Fibroblast of lung (primary cell): ENCODE results near the gene DPM2. TPM values are rescaled to one million over a fixed set of nuclear protein-coding genes. Genes with fewer than 3 reads are reported as not detected.
A peak's percentile ranks its signal among the peaks of the same experiment; 100 is the strongest.

Experiments
- DNase-seq, 2 donors: peaks; one replicate each; pipeline versions ENCODE4 v3.0.0 to v3.0.0-alpha.2; 2010; ENCODE audit warnings: low read depth in 2 of 2
- H2AFZ ChIP-seq: 2 replicates; pipeline ENCODE4 v1.5.1; 2012; ENCODE audit warnings: low read length, control low read depth, inconsistent platforms
- H3K27ac ChIP-seq: 2 replicates; pipeline ENCODE4 v1.5.1; 2011; ENCODE audit warnings: low read length, control low read depth; ENCODE audit not compliant: insufficient read depth
- H3K27me3 ChIP-seq: 2 replicates; pipeline ENCODE4 v1.5.1; 2011; ENCODE audit warnings: mild to moderate bottlenecking, low read length; ENCODE audit not compliant: control insufficient read depth, insufficient read depth
- H3K36me3 ChIP-seq: 2 replicates; pipeline ENCODE4 v1.5.1; 2011; ENCODE audit warnings: low read length; ENCODE audit not compliant: control insufficient read depth, insufficient read depth
- H3K4me1 ChIP-seq: 2 replicates; pipeline ENCODE4 v1.5.1; 2011; ENCODE audit warnings: low read length; ENCODE audit not compliant: control insufficient read depth, insufficient read depth; ENCODE audit errors: extremely low read depth
- H3K4me2 ChIP-seq: 2 replicates; pipeline ENCODE4 v1.5.1; 2011; ENCODE audit warnings: low read length, control low read depth; ENCODE audit not compliant: insufficient read depth; ENCODE audit errors: extremely low read depth
- H3K4me3 ChIP-seq, 4 experiments: fragments of 200-600 bp in 1 of 4; sonication (generic) in 1 of 4; replicated peaks in 1 of 4; 2 replicates each; pipeline ENCODE4 v1.5.1; 2011 to 2016; ENCODE audit warnings: low read length in 4 of 4, low read depth in 3 of 4, mild to moderate bottlenecking in 3 of 4, control low read depth in 2 of 4, inconsistent platforms in 1 of 4, mixed read lengths in 1 of 4; ENCODE audit not compliant: insufficient read depth in 1 of 4; ENCODE audit errors: control extremely low read depth in 1 of 4
- H3K79me2 ChIP-seq: 2 replicates; pipeline ENCODE4 v1.5.1; 2012; ENCODE audit warnings: mild to moderate bottlenecking, low read length, inconsistent platforms; ENCODE audit not compliant: control insufficient read depth, insufficient read depth
- H3K9ac ChIP-seq: 2 replicates; pipeline ENCODE4 v1.5.1; 2011; ENCODE audit warnings: mild to moderate bottlenecking, low read length, control low read depth; ENCODE audit not compliant: insufficient read depth
- H3K9me3 ChIP-seq: 2 replicates; pipeline ENCODE4 v1.5.1; 2012; ENCODE audit warnings: low read depth, low read length; ENCODE audit not compliant: control insufficient read depth, insufficient read depth
- H4K20me1 ChIP-seq: 2 replicates; pipeline ENCODE4 v1.5.1; 2011; ENCODE audit warnings: low read length; ENCODE audit not compliant: control insufficient read depth, insufficient read depth; ENCODE audit errors: extremely low read depth
- CTCF ChIP-seq, 2 donors: IDR thresholded peaks in 1 of 2; conservative IDR thresholded peaks in 1 of 2; 1 replicate in 1 of 2; 2 replicates in 1 of 2; pipeline ENCODE4 v1.5.1; 2011 to 2012; ENCODE audit warnings: low read length in 2 of 2, control low read depth in 1 of 2, inconsistent platforms in 1 of 2, low read depth in 1 of 2, mild to moderate bottlenecking in 1 of 2
- EZH2 ChIP-seq: IDR thresholded peaks from 2 replicates; pipeline ENCODE4 v1.5.1; 2012; ENCODE audit warnings: low read length, control low read depth, mild to moderate bottlenecking; ENCODE audit errors: missing control alignments
- polyA plus RNA-seq, 2 donors: library from polyadenylated mRNA; depleted of rRNA in 1 of 2; stranded (reverse) in 1 of 2; unstranded in 1 of 2; fragments of >200 nt; gene quantifications; 2 replicates each; pipeline ENCODE4 v1.2.1, GENCODE V29; 2011 to 2012; ENCODE audit warnings: missing spikeins in 1 of 2
- total RNA-seq: library from RNA; depleted of rRNA; stranded (reverse); fragments of >200 nt; gene quantifications from 2 replicates; pipeline ENCODE4 v1.2.1, GENCODE V29; 2014

The DPM2 gene
- total and polyA plus RNA-seq, 2 donors (not counting 1 experiment from before 2014, with no cell fraction given), result 11.7 to 24.1 TPM

GRCh38 chr9:127955294-127956015, 17.8 kb upstream of the DPM2 start:
- Histone ChIP-seq H2AFZ (no peak overlapping the region), H3K79me2 (peaks cover 3% of the 10 kb centered on the region), H3K27ac (no peak overlapping the region), H4K20me1 (no peaks in the 10 kb centered on the region), H3K4me3 (no peak overlapping the region), H3K9me3 (no peaks in the 10 kb centered on the region), H3K4me2 (no peak overlapping the region), H3K4me1 (peaks cover 2% of the 10 kb centered on the region), H3K9ac (no peak overlapping the region), H3K36me3 (no peaks in the 10 kb centered on the region), H3K27me3 (no peaks in the 10 kb centered on the region)
- DNase-seq, result peak in 1 of 2 donors; percentile 41
- TF ChIP-seq EZH2 (no peak), CTCF (conservative IDR thresholded peaks at IDR 0.05 in 1 of 2, IDR thresholded peaks at IDR 0.05 in 1 of 2; ENCODE audit: low read depth in 1 of 2, low read length in 2 of 2) (no peak)

- Histone ChIP-seq H3K27me3 (no peaks in the 10 kb centered on the region), H3K4me2 (no peak overlapping the region), H4K20me1 (no peaks in the 10 kb centered on the region), H3K36me3 (no peaks in the 10 kb centered on the region), H3K4me3 (no peak overlapping the region), H3K79me2 (peaks cover 3% of the 10 kb centered on the region), H3K27ac (no peak overlapping the region), H2AFZ (no peak overlapping the region), H3K9ac (no peak overlapping the region), H3K9me3 (no peaks in the 10 kb centered on the region), H3K4me1 (peaks cover 2% of the 10 kb centered on the region)
- TF ChIP-seq CTCF (conservative IDR thresholded peaks at IDR 0.05 in 1 of 2, IDR thresholded peaks at IDR 0.05 in 1 of 2; ENCODE audit: low read depth in 1 of 2, low read length in 2 of 2), result no peak
- no peak for TF ChIP-seq EZH2
- DNase-seq, result no peak
Measured at GRCh38 chr9:127954831-127955293, 17.2 kb upstream of the DPM2 start.

- Histone ChIP-seq H3K36me3 (no peaks in the 10 kb centered on the region), H3K4me2 (no peak overlapping the region), H4K20me1 (no peaks in the 10 kb centered on the region), H2AFZ (no peak overlapping the region), H3K27ac (no peak overlapping the region), H3K9ac (no peak overlapping the region), H3K79me2 (peaks cover 3% of the 10 kb centered on the region), H3K4me3 (no peak overlapping the region), H3K4me1 (peaks cover 2% of the 10 kb centered on the region), H3K27me3 (no peaks in the 10 kb centered on the region), H3K9me3 (no peaks in the 10 kb centered on the region)
- no peak for DNase-seq
- TF ChIP-seq CTCF (conservative IDR thresholded peaks at IDR 0.05 in 1 of 2, IDR thresholded peaks at IDR 0.05 in 1 of 2; ENCODE audit: low read depth in 1 of 2, low read length in 2 of 2) (no peak), EZH2 (no peak)
Measured at GRCh38 chr9:127953768-127954505, 16.3 kb upstream of the DPM2 start.
